IPS-18c (cell line): ENCODE data around the gene ARL4A.

Source experiments
- H3K4me3 ChIP-seq: 2 replicates; pipeline ENCODE4 v1.7.0; 2013; ENCODE audit warnings: low read depth, mild to moderate bottlenecking, low read length, moderate library complexity; ENCODE audit not compliant: insufficient read depth
- H3K9me3 ChIP-seq: one replicate; pipeline ENCODE4 v1.6.1; 2013; ENCODE audit warnings: mild to moderate bottlenecking, low read length, moderate library complexity; ENCODE audit not compliant: control insufficient read depth, insufficient read depth

The ARL4A gene

DNA sequence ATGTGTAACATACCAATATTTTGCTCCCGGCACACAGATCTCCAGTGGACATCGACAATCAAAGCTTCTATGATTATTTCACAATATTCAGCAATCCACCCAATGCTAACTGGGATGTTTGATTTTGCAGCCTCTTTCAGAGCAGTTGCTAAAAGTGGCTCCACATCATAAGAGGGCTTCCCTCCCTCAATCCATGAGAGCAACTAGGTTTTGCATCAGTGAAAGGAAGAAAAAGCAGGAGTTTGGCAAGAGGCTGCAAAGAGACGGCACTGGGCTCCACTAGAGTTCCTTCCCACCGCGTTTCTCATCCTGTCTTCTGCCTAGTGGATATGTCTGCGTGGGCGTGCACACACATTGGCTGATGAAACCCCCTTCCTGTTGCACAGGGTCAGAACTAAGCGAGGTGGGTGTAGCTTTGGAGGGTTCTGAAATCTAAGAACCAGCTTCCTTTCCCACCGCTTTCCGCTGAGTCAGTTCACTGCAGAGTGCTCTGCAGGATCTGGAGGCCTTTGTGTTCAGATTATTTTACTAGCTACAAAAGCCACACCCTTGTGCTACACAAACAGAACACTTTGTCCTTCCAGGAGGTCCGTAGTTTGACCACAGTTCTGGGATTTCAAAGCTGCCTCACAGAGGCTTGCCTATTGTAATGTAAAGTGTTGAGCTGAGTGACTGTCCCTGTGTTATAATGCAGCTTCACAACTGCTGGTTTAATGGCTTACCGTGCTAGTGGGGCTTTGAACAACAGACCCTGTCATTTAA is 28.1 kb downstream of the ARL4A start:
- H3K4me3 ChIP-seq: no peak overlapping the region; the same call in 1 of the 2 replicates
- H3K9me3 ChIP-seq: no peaks in the 10 kb centered on the region

DNA sequence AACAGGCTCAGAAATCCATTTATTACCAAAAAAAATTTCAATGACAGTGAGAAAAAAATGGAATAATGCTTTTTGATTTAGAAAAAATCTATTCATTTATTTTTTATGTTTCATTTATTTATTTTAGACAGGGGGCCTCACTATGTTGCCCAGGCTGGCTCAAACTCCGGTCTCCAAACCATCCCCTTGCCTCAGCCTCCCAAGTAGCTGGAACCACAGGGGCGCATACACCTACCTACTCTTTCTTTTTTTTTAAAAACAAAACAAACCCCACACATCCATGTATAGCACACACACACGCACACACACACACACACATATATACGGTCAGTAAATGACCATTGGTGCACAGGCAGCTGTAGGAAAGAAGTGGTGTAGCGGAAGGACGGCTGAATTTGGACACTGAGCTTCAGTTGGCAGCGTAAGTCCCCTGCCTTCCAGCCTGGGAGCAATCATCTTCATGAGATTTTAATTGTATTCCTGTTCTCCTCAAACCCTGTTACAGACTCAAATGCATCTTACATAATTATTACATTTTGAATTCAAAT is 28.8 kb downstream of the ARL4A start:
- Histone ChIP-seq H3K9me3 (no peaks in the 10 kb centered on the region), H3K4me3 (no peak overlapping the region)

- no peak overlapping the region for H3K4me3 ChIP-seq
Observed at GRCh38 chr7:12716722-12717121, 29.3 kb downstream of the ARL4A start.

DNA sequence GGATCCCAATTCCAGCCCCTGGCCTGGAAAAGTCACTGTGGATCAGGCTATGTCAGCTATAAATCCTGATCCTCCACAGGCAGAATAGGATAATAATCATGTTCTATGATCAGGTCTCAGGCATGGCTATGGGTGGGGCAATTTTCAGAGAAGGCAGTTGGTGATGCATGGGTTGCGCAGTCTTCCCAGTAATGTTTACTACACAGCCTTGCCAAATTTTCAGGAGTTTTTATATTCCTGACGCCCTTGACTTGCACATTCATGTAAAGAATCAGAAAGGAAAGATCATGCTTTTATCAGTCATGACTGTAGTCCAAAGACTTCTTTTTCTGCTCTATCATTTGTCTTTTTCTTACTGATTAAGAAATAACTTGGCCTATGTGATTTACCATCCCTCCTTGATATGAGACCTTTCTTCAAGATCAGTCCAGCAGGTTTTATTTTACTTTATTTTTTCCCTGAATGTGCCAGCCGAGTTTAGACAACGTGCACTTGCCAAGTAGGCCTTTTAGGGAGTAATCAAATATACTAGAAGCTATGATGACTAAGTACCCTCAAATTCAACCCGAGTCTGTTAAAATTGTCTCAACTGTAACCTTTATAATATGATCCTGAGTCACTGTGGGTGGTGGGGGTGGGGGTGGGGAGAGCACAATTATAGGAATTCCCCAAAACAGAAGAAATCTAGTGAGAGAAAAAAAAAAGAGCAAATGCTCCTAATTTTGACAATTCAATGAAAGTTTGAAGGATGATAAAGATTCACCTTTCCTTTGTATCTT is 31.9 kb downstream of the ARL4A start:
- Histone ChIP-seq H3K9me3 (peaks cover 4% of the 10 kb centered on the region), H3K4me3 (no peak overlapping the region)

More at GRCh38 chr7:12716722-12717121, 29.3 kb downstream of the ARL4A start:
- peaks cover 2% of the 10 kb centered on the region for H3K9me3 ChIP-seq

- H3K9me3 ChIP-seq: peaks cover 4% of the 10 kb centered on the region
- H3K4me3 ChIP-seq: no peak overlapping the region
Observed at GRCh38 chr7:12719981-12720865, 32.8 kb downstream of the ARL4A start.

- H3K4me3 ChIP-seq: no peak overlapping the region
Observed at GRCh38 chr7:12721286-12721830, 33.9 kb downstream of the ARL4A start.

GRCh38 chr7:12722136-12722535 is 34.7 kb downstream of the ARL4A start:
- H3K4me3 ChIP-seq: no peak overlapping the region
- H3K9me3 ChIP-seq: peaks cover 4% of the 10 kb centered on the region

More at GRCh38 chr7:12721286-12721830, 33.9 kb downstream of the ARL4A start:
- peaks cover 4% of the 10 kb centered on the region for H3K9me3 ChIP-seq

GRCh38 chr7:12722636-12723605 is 35.5 kb downstream of the ARL4A start:
- Histone ChIP-seq H3K4me3 (no peak overlapping the region), H3K9me3 (peaks cover 4% of the 10 kb centered on the region)

DNA sequence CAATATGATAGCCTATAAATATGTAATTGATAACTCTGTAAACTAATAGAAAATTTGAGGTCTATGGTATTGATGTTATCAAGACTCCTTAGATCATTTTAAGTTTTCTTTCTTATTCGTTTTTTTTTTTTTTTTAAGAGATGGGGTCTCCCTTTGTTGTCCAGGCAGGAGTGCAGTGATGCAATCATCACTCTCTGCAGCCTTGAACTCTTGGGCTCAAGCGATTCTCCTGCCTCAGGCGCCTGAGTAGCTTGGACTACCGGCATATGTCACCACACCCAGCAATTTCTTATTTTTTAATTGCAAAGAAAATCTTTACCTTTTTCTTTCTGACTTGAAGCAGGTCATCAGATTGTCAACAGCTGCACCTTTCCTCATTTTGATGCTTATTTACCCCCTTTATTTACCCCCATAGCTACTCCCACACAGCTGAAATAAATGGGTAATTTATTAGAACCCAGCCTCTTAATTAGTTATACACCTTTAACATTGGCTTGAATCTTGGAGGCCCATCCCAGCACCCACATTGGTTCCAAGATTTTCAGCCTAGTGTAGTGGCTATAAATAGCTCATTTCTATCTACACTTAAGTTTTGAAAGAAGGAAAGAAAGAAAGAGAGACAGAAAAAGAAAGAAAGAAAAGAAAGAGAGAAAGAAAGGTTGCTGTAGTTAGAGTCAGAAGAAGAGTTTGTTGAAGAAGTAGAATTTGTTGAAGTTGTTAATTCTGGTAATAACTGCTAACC is 38.3 kb downstream of the ARL4A start:
- Histone ChIP-seq H3K4me3 (no peak overlapping the region), H3K9me3 (peaks cover 4% of the 10 kb centered on the region)

GRCh38 chr7:12726908-12727307 is 39.5 kb downstream of the ARL4A start:
- H3K4me3 ChIP-seq: no peak overlapping the region
- peaks cover under 1% of the 10 kb centered on the region for H3K9me3 ChIP-seq

DNA sequence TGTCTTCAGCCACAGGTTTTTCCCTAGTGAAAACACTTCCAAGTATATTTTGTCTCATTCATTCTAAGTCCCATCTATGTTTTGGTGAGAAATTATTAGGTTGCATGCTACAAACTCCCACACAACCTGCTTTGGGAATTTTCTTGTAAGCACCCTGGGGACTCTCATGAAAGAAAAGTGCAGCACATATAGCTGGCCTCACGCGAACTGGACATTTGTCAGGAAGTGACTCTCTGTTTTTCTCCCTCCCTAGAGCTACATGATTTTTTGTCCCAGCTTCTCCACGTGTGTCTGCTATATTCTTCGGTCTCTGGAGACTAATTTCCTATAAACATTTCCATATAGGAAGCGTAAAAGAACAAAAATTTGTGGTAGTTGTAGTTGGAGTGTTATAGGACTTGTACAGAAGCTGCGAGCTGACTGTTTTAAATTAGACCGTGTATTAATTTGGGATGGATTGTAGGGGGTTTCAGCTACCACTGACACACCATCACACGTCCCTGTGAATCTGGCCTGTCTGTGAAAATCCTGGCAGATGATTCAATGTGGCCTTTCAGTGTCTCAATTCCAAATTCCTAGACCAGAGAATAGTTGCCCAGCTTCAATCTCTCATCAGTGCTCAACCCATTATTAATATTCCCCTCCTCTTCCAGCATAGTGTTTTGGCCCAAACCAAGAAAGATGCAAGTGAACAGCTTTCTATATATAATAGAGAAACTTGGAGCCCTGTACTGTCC is 40.2 kb downstream of the ARL4A start:
- Histone ChIP-seq H3K4me3 (no peak overlapping the region), H3K9me3 (no peaks in the 10 kb centered on the region)

GRCh38 chr7:12728192-12728538 is 40.7 kb downstream of the ARL4A start:
- Histone ChIP-seq H3K9me3 (no peaks in the 10 kb centered on the region), H3K4me3 (no peak overlapping the region)

DNA sequence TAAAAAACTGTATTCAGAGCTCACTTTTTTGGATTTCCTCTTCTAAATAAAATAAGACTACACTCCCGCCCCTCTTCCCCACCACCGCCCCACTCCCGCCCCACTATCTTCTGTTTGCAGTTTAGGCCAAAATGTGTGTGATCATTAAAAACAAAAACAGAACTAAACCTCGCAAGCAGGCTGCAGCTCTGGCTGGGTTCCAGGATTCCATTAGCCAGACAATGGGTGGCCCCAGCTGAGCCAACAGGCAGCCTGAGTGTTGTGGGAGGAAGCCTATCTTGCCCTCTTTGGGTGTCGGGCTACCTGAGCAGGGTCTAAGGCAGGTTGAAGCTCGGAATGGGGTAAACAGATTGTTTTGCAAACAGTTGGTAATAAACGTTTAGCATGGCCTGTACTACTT is 41.7 kb downstream of the ARL4A start:
- Histone ChIP-seq H3K9me3 (no peaks in the 10 kb centered on the region), H3K4me3 (no peak overlapping the region)

- no peaks in the 10 kb centered on the region for H3K9me3 ChIP-seq
- H3K4me3 ChIP-seq: no peak overlapping the region
Observed at GRCh38 chr7:12730523-12730922, 43.1 kb downstream of the ARL4A start.

DNA sequence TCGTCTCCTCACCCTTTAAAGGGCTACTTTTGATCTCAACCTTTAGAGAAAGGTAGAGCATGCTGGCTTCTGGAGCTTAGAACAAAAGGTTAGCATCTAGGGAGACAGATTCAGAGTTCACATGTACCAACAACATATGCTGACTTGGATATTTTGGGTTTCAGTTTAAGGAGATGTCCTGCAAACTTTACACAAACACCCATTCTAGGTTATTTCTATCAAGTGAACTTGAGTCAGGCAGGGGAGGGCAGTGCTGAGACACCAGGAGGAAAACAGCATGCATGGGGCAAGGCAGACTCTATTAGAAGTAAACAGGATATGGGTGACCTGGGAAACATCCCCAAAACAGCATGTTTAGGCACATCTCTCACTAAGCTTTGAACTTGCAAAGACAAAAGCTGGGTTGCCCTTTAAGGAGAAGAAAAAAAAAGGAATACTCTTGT is 43.8 kb downstream of the ARL4A start:
- H3K9me3 ChIP-seq: no peaks in the 10 kb centered on the region
- H3K4me3 ChIP-seq: no peak overlapping the region
